Smooth muscle cell of the brain vasculature (primary cell): Measurements from ENCODE around the gene TFPI.
"Not testable (repeated sequence)": the region's sequence is repeated elsewhere in the genome, so short reads cannot be mapped to it uniquely, and the experiment has no call there.

ENCODE experiments used
- DNase-seq: peaks from one replicate; pipeline ENCODE4 v3.0.0-alpha.2; 2012; ENCODE audit warnings: low read depth, low spot score

Gene TFPI

GRCh38 chr2:187529248-187529976 is 24.8 kb downstream of the TFPI start:
- DNase-seq: no peak

GRCh38 chr2:187528042-187528441 is 26.2 kb downstream of the TFPI start:
- DNase-seq: no peak

GRCh38 chr2:187527262-187527661 is 27.0 kb downstream of the TFPI start:
- peak; percentile 60 for DNase-seq

GRCh38 chr2:187526792-187527191 is 27.4 kb downstream of the TFPI start:
- no peak for DNase-seq

GRCh38 chr2:187525163-187525900 is 28.9 kb downstream of the TFPI start:
- DNase-seq: no peak

GRCh38 chr2:187523325-187523724 is 30.9 kb downstream of the TFPI start:
- DNase-seq: no peak

- DNase-seq: no peak
Observed at GRCh38 chr2:187520121-187520624, 34.1 kb downstream of the TFPI start.

GRCh38 chr2:187519419-187520120 is 34.7 kb downstream of the TFPI start:
- DNase-seq: no peak

GRCh38 chr2:187517750-187518361 is 36.4 kb downstream of the TFPI start:
- DNase-seq: not testable (repeated sequence)

GRCh38 chr2:187516630-187517510 is 37.4 kb downstream of the TFPI start:
- not testable (repeated sequence) for DNase-seq

GRCh38 chr2:187514930-187515329 is 39.3 kb downstream of the TFPI start:
- no peak for DNase-seq

- DNase-seq: not testable (repeated sequence)
Observed at GRCh38 chr2:187514235-187514829, 39.9 kb downstream of the TFPI start.

GRCh38 chr2:187513460-187514234 is 40.6 kb downstream of the TFPI start:
- not testable (repeated sequence) for DNase-seq

GRCh38 chr2:187511356-187512315 is 42.6 kb downstream of the TFPI start:
- DNase-seq: no peak

GRCh38 chr2:187510419-187511355 is 43.5 kb downstream of the TFPI start:
- DNase-seq: not testable (repeated sequence)

GRCh38 chr2:187509667-187510417 is 44.4 kb downstream of the TFPI start:
- no peak for DNase-seq

GRCh38 chr2:187506416-187506815 is 47.8 kb downstream of the TFPI start:
- DNase-seq: no peak
